22Rv1 (cell line): ENCODE results near the gene MGAT3.

Experiments
- H3K27ac ChIP-seq: fragments of 450-650 bp; 2 replicates; pipeline ENCODE4 v1.5.1; 2017
- ZFX ChIP-seq: fragments of 450-650 bp; IDR thresholded peaks from 2 replicates; pipeline ENCODE4 v1.6.1; 2017; ENCODE audit warnings: antibody characterized with exemption, borderline replicate concordance
- TF ChIP-seq, protein P1 (sequence below): fragments of 450-650 bp; IDR thresholded peaks from 2 replicates; pipeline ENCODE4 v1.5.1; 2017; ENCODE audit warnings: mild to moderate bottlenecking

The MGAT3 gene

DNA sequence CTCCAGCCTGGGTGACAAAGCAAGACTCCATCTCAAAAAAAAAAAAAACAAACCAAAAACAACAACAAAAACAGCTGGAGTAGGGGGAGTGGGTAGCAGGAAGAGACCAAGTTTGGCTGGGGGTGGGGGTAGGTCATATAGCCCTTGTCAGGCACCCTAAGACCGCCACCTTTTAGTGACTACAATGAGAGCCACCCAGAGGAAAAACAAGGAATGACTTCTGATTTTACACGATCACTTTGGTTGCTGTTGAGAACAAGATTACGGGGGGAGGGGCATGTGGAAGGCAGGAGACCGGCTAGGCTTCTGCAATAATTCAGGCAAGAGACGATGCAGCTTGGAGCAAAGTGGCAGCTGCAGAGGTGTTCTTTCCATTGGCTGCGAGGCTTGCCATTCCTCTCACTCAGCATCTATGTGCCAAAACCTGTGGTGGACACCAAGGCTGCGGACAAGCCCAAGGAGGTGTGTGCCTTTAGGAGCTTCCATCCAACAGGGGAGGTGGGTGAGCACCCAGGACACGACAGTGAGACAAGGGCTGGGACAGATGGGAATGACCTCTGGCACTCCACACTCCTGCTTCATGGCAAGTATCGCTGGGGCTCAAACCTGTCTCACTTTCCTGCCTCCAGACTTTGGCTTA, 74.0 kb downstream of the MGAT3 start:
- TF ChIP-seq, protein P1, sequence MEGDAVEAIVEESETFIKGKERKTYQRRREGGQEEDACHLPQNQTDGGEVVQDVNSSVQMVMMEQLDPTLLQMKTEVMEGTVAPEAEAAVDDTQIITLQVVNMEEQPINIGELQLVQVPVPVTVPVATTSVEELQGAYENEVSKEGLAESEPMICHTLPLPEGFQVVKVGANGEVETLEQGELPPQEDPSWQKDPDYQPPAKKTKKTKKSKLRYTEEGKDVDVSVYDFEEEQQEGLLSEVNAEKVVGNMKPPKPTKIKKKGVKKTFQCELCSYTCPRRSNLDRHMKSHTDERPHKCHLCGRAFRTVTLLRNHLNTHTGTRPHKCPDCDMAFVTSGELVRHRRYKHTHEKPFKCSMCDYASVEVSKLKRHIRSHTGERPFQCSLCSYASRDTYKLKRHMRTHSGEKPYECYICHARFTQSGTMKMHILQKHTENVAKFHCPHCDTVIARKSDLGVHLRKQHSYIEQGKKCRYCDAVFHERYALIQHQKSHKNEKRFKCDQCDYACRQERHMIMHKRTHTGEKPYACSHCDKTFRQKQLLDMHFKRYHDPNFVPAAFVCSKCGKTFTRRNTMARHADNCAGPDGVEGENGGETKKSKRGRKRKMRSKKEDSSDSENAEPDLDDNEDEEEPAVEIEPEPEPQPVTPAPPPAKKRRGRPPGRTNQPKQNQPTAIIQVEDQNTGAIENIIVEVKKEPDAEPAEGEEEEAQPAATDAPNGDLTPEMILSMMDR, result peak; percentile 28
- no peak for TF ChIP-seq ZFX
- H3K27ac ChIP-seq, result peak overlapping the region; percentile 99; the same call in 1 of the 2 replicates

- H3K27ac ChIP-seq, result peak within 1 kb of the TSS; percentile 77
- TF ChIP-seq ZFX, result no peak
- TF ChIP-seq, protein P1, result no peak
Observed at GRCh38 chr22:39532215-39533073, 75.6 kb downstream of the MGAT3 start, which contains the start of gene RPS19BP1. Gene RPS19BP1, minus strand, starts transcription at chr22:39532748. Its CDS starts 10 bp downstream, at chr22:39532738.

- no peak for TF ChIP-seq ZFX
- TF ChIP-seq, protein P1, result no peak
- peak overlapping the region; percentile 77 for H3K27ac ChIP-seq
Observed at GRCh38 chr22:39534092-39534506, 77.3 kb downstream of the MGAT3 start.

DNA sequence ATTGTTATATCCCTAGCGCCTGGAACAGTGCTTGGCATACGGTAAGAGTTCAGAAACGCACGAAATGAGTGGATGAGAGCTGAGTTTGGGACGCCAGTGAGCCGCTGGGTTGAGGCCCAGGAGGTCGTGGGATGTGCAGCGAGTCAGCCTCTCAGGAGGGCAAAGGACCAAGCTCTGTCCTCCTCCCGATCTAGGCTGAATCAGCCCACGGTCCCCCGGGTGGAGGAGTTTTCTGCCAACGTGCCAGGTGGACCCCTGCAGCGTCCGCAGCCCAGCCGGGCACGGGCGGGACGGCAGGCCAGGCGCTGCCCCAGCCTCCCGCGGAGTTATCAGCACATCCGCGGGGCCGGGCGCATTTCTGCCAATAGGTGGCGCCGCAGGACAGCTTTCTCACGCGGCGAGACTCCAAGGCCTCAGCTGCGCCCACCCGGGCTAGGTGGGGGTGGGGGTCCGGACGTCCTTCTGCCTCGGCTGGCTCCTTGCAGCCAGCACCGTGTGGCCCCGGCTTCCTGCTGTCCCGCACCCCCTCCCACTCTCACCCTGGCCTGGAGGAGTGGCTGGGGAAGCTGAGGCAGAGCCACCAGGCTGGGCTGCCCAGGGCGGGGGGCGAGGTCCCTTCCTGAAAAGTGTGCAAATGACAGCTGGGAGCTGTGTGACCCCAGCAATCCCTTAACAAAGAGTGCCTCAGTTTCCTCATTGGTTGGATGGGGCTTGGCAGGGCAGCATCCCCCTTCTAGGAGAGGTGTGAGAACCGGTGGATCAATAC, 78.0 kb downstream of the MGAT3 start:
- H3K27ac ChIP-seq, result peak overlapping the region; percentile 77
- TF ChIP-seq, protein P1, result peak; percentile 95
- TF ChIP-seq ZFX, result no peak

DNA sequence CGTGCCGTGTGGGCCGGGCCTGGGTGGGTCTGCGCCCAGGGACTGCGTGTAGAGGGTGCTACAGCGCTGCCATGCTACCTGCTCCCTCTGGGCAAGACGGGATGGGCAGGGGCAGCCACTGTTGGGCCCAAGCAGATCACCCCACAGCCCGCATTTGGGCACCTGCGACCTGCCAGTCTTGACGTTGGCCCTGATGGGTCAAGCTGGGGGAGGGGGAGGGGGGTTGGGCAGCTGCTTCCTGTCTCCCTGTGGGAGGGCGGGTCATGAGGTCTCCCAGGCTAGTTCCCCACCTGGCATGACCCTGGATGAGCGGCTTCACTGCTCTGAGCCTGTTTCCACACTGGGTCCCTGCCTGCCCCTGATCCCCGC, 78.5 kb downstream of the MGAT3 start:
- no peak overlapping the region for H3K27ac ChIP-seq
- TF ChIP-seq, protein P1, result no peak
- TF ChIP-seq ZFX, result no peak

- no peak for TF ChIP-seq ZFX
- TF ChIP-seq, protein P1, result no peak
- no peak overlapping the region for H3K27ac ChIP-seq
Observed at GRCh38 chr22:39535831-39536449, 79.1 kb downstream of the MGAT3 start.
